ENCODE results near the gene PLA2G3. TPM values are rescaled to one million over a fixed set of nuclear protein-coding genes. Genes with fewer than 3 reads are reported as not detected.
"Not testable (repeated sequence)": the region's sequence is repeated elsewhere in the genome, so short reads cannot be mapped to it uniquely, and the experiment has no call there.

PLA2G3 gene
- total RNA-seq, 2 experiments from 2014 or later: not detected

DNA sequence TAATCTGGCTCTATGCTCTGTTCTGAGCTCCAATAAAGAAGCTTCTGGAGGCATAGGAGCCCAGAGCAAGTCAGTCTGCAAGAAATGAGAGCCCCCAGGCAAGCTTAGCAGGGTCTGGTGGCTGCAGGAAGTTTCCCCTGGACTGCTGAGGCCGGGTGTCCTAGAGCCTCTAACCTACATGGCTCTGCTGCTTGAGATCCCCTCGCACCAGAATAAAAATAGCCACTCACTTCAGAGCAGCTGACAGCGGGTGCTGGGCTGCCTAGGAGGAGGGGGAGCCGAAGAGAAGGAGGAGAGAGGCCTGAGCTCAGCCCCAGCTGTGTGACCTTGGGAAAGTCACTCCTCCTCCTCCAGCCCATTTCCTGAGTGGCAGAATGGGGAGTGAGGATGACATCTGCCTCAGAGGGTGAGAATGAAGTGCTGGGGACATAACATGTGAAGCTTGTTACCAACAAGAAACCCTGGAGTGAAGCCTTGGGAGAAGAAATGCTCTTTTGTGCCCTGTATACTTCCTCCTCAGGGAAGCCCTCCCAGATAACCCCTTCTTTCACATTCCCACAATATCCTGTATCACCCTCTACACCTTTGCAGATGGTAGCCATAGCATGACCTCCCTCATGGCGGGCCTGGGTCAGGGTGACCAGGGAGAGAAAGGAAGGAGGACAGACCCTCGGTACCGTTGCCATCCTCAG, 21.1 kb downstream of the PLA2G3 start:
- ChIA-PET CTCF (no interaction called here), POLR2A (no interaction called here)
- Mint-ChIP-seq H3K4me1 (no peaks in the 10 kb centered on the region), H3K36me3 (ENCODE audit: low read depth) (no peaks in the 10 kb centered on the region), H3K27me3 (no peaks in the 10 kb centered on the region), H3K9me3 (no peaks in the 10 kb centered on the region), H3K27ac (no peak overlapping the region), H3K4me3 (no peak overlapping the region)
- DNase-seq: no peak

DNA sequence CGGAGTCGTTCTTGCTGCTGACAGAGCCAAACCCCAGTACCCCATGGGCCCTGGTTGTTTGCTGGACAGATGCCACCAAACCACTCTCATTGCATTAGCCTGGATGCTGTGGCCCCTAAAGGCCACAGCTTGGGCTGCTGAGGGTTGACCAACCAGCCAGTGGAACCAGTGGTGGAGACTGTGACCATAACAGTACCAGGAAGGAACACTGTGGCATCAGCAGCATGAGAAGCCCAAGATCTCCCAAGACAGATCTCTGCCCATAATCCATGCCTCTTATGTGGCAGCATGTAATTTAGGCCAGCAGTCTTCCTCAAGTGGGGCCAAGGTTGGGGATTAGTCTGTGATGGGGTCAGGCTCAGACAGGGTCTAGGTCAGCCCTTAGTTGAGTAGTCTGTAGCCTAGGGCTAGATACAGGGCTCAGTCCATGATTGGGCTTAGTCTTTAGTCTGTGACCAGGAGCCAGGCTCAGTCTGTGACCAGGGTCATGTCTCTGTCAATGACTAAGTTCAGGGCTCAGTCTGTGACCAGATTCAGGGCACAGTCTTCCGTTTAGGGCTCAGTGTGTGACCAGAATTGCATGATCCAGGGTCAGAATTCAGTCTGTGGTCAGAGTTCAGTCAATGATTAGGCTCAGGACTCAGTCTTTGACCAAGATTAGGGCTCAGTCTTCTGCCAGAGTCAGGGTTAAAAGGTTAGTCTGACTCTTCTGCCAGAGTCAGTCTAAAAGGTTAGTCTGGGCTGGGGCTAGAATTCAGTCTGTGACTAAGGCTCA, 22.1 kb downstream of the PLA2G3 start:
- Mint-ChIP-seq H3K36me3 (ENCODE audit: low read depth) (no peaks in the 10 kb centered on the region), H3K27me3 (no peaks in the 10 kb centered on the region), H3K9me3 (no peaks in the 10 kb centered on the region), H3K4me1 (no peaks in the 10 kb centered on the region), H3K27ac (no peak overlapping the region), H3K4me3 (no peak overlapping the region)
- DNase-seq: no peak
- ChIA-PET POLR2A (no interaction called here), CTCF (interaction anchor here (1.7 kb wide), 1 partner anchor 10 kb away, joined by 5 read pairs; the partner anchor contains the start of gene SELENOM)

GRCh38 chr22:31112547-31113091, 27.7 kb downstream of the PLA2G3 start:
- H3K4me3 Mint-ChIP-seq; POLR2A ChIA-PET; H3K4me1 Mint-ChIP-seq; H3K9me3 Mint-ChIP-seq; H3K27me3 Mint-ChIP-seq; DNase-seq; H3K27ac Mint-ChIP-seq; H3K36me3 Mint-ChIP-seq (ENCODE audit: low read depth): not testable (repeated sequence)
- CTCF ChIA-PET: interaction anchor here (0.6 kb wide), 1 partner anchor 205 kb away, joined by 4 read pairs; no protein-coding TSS in a partner anchor

DNA sequence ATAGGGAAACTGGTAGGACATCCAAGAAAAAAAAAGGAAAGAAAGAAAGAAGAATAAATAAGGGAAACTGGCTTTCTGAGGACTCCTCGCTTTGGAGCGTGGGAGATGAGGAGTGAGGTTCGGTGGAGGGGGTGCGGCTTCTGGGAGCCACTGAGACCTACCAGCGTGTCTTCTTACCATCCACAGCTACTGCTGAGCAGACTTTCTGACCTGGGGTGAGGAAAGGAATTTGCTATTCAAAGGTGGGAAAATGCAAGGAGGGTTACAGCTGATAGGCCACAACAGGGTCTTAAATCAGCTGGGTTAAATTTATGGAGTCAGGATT, 32.5 kb downstream of the PLA2G3 start:
- H3K4me3 Mint-ChIP-seq: peak overlapping the region; percentile 77
- DNase-seq: no peak
- CTCF ChIA-PET: interaction anchor here (1.2 to 2.2 kb wide), 9 partner anchors 9 to 364 kb away, joined by 3 to 10 read pairs (median 4); partner anchors contain the start of gene SMTN
- POLR2A ChIA-PET: interaction anchor here (0.6 kb wide), 1 partner anchor 366 kb away, joined by 5 read pairs; no protein-coding TSS in a partner anchor
- peaks cover 9% of the 10 kb centered on the region for H3K4me1 Mint-ChIP-seq
- H3K36me3 Mint-ChIP-seq (ENCODE audit: low read depth): no peaks in the 10 kb centered on the region
- H3K9me3 Mint-ChIP-seq: no peaks in the 10 kb centered on the region
- peak overlapping the region; percentile 63 for H3K27ac Mint-ChIP-seq
- no peaks in the 10 kb centered on the region for H3K27me3 Mint-ChIP-seq

GRCh38 chr22:31107178-31107893, 33.0 kb downstream of the PLA2G3 start, which contains the start of gene SELENOM:
TSS of gene SELENOM (minus strand) at chr22:31107568. CDS start at chr22:31107505, 63 bp downstream.
- POLR2A ChIA-PET: interaction anchor here (0.6 kb wide), 1 partner anchor 365 kb away, joined by 5 read pairs; no protein-coding TSS in a partner anchor
- peak within 1 kb of the TSS; percentile 77 for H3K4me3 Mint-ChIP-seq
- peak; percentile 87 for DNase-seq
- peak within 1 kb of the TSS; percentile 65 for H3K27ac Mint-ChIP-seq
- CTCF ChIA-PET: interaction anchor here (0.5 to 2.2 kb wide), 16 partner anchors 8 to 364 kb away, joined by 3 to 10 read pairs (median 4); partner anchors contain the start of genes PATZ1 and SMTN
- no peaks in the 10 kb centered on the region for H3K27me3 Mint-ChIP-seq
- peaks cover 9% of the 10 kb centered on the region for H3K4me1 Mint-ChIP-seq
- H3K9me3 Mint-ChIP-seq: no peaks in the 10 kb centered on the region
- no peaks in the 10 kb centered on the region for H3K36me3 Mint-ChIP-seq (ENCODE audit: low read depth)

- H3K4me1 Mint-ChIP-seq: peaks cover 9% of the 10 kb centered on the region
- DNase-seq: no peak
- CTCF ChIA-PET: interaction anchor here (0.7 to 1.7 kb wide), 3 partner anchors 11 to 24 kb away, joined by 4 to 6 read pairs (median 4); no protein-coding TSS in a partner anchor
- POLR2A ChIA-PET: no interaction called here
- peaks cover 2% of the 10 kb centered on the region for H3K36me3 Mint-ChIP-seq (ENCODE audit: low read depth)
- H3K27me3 Mint-ChIP-seq: no peaks in the 10 kb centered on the region
- peak overlapping the region; percentile 65 for H3K27ac Mint-ChIP-seq
- no peaks in the 10 kb centered on the region for H3K9me3 Mint-ChIP-seq
- peak overlapping the region; percentile 77 for H3K4me3 Mint-ChIP-seq
These were observed 33.6 kb downstream of the PLA2G3 start for GRCh38 chr22:31106731-31107177.

GRCh38 chr22:31106001-31106571, 34.2 kb downstream of the PLA2G3 start:
- DNase-seq: no peak
- no peaks in the 10 kb centered on the region for H3K27me3 Mint-ChIP-seq
- POLR2A ChIA-PET: no interaction called here
- no peaks in the 10 kb centered on the region for H3K9me3 Mint-ChIP-seq
- CTCF ChIA-PET: interaction anchor here (1.5 to 1.7 kb wide), 2 partner anchors 11 to 21 kb away, joined by 4 to 6 read pairs; no protein-coding TSS in a partner anchor
- H3K27ac Mint-ChIP-seq: no peak overlapping the region
- no peak overlapping the region for H3K4me3 Mint-ChIP-seq
- H3K36me3 Mint-ChIP-seq (ENCODE audit: low read depth): peaks cover 2% of the 10 kb centered on the region
- H3K4me1 Mint-ChIP-seq: peaks cover 9% of the 10 kb centered on the region

DNA sequence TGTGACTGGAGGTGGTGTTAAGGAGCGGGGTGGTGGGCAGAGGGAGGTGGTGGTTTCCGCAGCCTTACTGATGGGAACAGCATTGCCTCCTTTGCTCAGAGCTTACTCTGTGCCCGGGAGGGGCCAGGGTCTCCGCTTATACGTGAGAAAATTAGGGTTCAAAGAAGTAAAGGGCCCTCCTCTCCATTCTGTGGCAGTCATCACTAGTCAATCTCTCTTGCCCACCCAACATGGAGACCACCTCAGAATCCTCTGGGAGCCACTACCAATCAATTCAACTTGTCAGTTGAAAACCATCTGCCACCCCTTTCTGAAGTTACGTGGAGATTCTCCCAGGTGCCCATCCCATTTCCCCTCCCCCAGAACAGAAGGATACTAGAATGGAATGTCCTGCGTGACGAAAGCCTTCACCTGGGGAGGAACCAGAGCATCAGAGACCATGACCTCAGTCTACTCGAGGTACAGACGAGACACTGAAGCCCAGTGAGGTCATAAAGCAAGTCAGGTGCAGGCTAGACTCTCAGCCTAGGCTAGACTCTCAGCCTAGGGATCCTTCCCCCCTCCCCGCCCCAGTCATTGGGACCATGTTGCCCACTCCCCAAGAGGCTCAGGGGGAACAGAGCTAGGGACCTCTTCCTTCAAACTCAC, 34.9 kb downstream of the PLA2G3 start:
- H3K4me3 Mint-ChIP-seq: no peak overlapping the region
- no peaks in the 10 kb centered on the region for H3K9me3 Mint-ChIP-seq
- H3K4me1 Mint-ChIP-seq: peaks cover 9% of the 10 kb centered on the region
- ChIA-PET CTCF (interaction anchor here (1.5 kb wide), 1 partner anchor 20 kb away, joined by 4 read pairs; no protein-coding TSS in a partner anchor), POLR2A (no interaction called here)
- no peak overlapping the region for H3K27ac Mint-ChIP-seq
- H3K36me3 Mint-ChIP-seq (ENCODE audit: low read depth): peaks cover 2% of the 10 kb centered on the region
- no peak for DNase-seq
- H3K27me3 Mint-ChIP-seq: no peaks in the 10 kb centered on the region

GRCh38 chr22:31104869-31105268, 35.4 kb downstream of the PLA2G3 start:
- Mint-ChIP-seq H3K4me3 (no peak overlapping the region), H3K9me3 (no peaks in the 10 kb centered on the region), H3K27me3 (no peaks in the 10 kb centered on the region), H3K27ac (no peak overlapping the region), H3K4me1 (peaks cover 9% of the 10 kb centered on the region), H3K36me3 (ENCODE audit: low read depth) (peaks cover 2% of the 10 kb centered on the region)
- no peak for DNase-seq
- POLR2A ChIA-PET: no interaction called here
- CTCF ChIA-PET: interaction anchor here (1.5 kb wide), 1 partner anchor 20 kb away, joined by 4 read pairs; no protein-coding TSS in a partner anchor

GRCh38 chr22:31103899-31104694, 36.2 kb downstream of the PLA2G3 start:
- no peak for DNase-seq
- peaks cover 2% of the 10 kb centered on the region for H3K36me3 Mint-ChIP-seq (ENCODE audit: low read depth)
- CTCF ChIA-PET: interaction anchor here (1.5 kb wide), 1 partner anchor 19 kb away, joined by 4 read pairs; no protein-coding TSS in a partner anchor
- no peaks in the 10 kb centered on the region for H3K9me3 Mint-ChIP-seq
- H3K4me3 Mint-ChIP-seq: no peak overlapping the region
- POLR2A ChIA-PET: no interaction called here
- peaks cover 9% of the 10 kb centered on the region for H3K4me1 Mint-ChIP-seq
- no peak overlapping the region for H3K27ac Mint-ChIP-seq
- H3K27me3 Mint-ChIP-seq: no peaks in the 10 kb centered on the region

- no peaks in the 10 kb centered on the region for H3K9me3 Mint-ChIP-seq
- H3K36me3 Mint-ChIP-seq (ENCODE audit: low read depth): peaks cover 2% of the 10 kb centered on the region
- no peak overlapping the region for H3K4me3 Mint-ChIP-seq
- no peaks in the 10 kb centered on the region for H3K27me3 Mint-ChIP-seq
- POLR2A ChIA-PET: no interaction called here
- no peak overlapping the region for H3K27ac Mint-ChIP-seq
- H3K4me1 Mint-ChIP-seq: peaks cover 9% of the 10 kb centered on the region
- CTCF ChIA-PET: interaction anchor here (0.5 to 2.1 kb wide), 2 partner anchors 18 to 194 kb away, joined by 4 to 8 read pairs; no protein-coding TSS in a partner anchor
- DNase-seq: no peak
These were observed 37.2 kb downstream of the PLA2G3 start for GRCh38 chr22:31103111-31103510.

Data from activated CD4-positive, alpha-beta T cell treated with anti-CD3 and anti-CD28 coated beads, Interleukin-2, amount 10 ng/mL, durations not matched to agents 7 days and 5 days (primary cell).